ENCODE data around the gene SLCO6A1. TPM values are rescaled to one million over a fixed set of nuclear protein-coding genes. Genes with fewer than 3 reads are reported as not detected.

The SLCO6A1 gene
- total and polyA plus RNA-seq, 4 donors = not detected

Other genes starting within 250 kb of the SLCO6A1 start
- gene SLCO4C1, start 202.7 kb downstream of the SLCO6A1 start, total RNA-seq = 10 to 100 TPM; 18.8 to 26.5 TPM
- 1 to 10 TPM; 3.8 to 4.5 TPM for gene SLCO4C1, start 202.7 kb downstream of the SLCO6A1 start, polyA plus RNA-seq